ENCODE measurements around the gene CETP. TPM values are rescaled to one million over a fixed set of nuclear protein-coding genes. Genes with fewer than 3 reads are reported as not detected.

Gene CETP
- total and polyA plus RNA-seq, 9 of the 15 experiments (the other 6 are each of a cell fraction or from before 2014, with no cell fraction given): 0.07 to 0.11 TPM; not detected in 7

DNA sequence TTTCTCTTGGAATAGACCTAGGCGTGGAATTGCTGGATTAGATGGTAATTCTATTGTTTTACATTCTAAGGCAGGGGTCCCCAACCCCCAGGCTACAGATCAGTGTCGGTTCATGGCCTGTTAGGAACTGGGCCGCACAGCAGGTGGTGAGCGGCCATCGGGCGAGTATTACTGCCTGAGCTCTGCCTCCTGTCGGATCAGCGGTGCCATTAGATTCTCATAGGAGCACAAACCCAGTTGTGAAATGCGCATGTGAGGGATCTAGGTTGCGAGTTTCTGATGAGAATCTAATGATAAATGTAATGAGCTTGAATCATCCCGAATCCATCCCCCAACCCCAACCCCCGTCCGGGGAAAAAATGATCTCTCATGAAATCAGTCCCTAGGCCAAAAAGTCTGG lies 50.6 kb downstream of the CETP start (continued):
- TF ChIP-seq, protein P1, sequence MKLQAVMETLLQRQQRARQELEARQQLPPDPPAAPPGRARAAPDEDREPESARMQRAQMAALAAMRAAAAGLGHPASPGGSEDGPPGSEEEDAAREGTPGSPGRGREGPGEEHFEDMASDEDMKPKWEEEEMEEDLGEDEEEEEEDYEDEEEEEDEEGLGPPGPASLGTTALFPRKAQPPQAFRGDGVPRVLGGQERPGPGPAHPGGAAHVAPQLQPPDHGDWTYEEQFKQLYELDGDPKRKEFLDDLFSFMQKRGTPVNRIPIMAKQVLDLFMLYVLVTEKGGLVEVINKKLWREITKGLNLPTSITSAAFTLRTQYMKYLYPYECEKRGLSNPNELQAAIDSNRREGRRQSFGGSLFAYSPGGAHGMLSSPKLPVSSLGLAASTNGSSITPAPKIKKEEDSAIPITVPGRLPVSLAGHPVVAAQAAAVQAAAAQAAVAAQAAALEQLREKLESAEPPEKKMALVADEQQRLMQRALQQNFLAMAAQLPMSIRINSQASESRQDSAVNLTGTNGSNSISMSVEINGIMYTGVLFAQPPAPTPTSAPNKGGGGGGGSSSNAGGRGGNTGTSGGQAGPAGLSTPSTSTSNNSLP (IDR thresholded peaks at IDR 0.05; ENCODE audit: borderline replicate concordance, low read depth, low read length): 0 out of 2 replicates have a peak, but pooled peaks have one; percentile 28
- TF ChIP-seq HDAC2 (IDR thresholded peaks at IDR 0.05) (no peak), NFIC (IDR thresholded peaks at IDR 0.05) (no peak), ZNF274 (IDR thresholded peaks at IDR 0.05; ENCODE audit: borderline replicate concordance, low read depth, low read length) (no peak), CCAR2 (IDR thresholded peaks at IDR 0.05; ENCODE audit: low read depth, low read length) (no peak), RAD21 (CRISPR knock-in tag; conservative IDR thresholded peaks at IDR 0.05 in 1 of 2, IDR thresholded peaks at IDR 0.05 in 1 of 2) (peak in 1 of 2 experiments; percentile 37; a peak in 2 of 4 replicates), JUND (IDR thresholded peaks at IDR 0.05; ENCODE audit: borderline replicate concordance, low read depth, low read length) (0 out of 2 replicates have a peak, but pooled peaks have one; percentile 8), JUND (tag; IDR thresholded peaks at IDR 0.05; ENCODE audit: borderline replicate concordance, low read depth, low read length) (no peak), CEBPB (tag; IDR thresholded peaks at IDR 0.05) (0 out of 2 replicates have a peak, but pooled peaks have one; percentile 12), ZNF224 (CRISPR knock-in tag; IDR thresholded peaks at IDR 0.05) (no peak), FIP1L1 (IDR thresholded peaks at IDR 0.05; ENCODE audit: low read depth, low read length, poor library complexity, severe bottlenecking) (no peak), SMC3 (conservative IDR thresholded peaks at IDR 0.05; ENCODE audit: insufficient read depth, low read depth, low read length) (0 out of 2 replicates have a peak, but pooled peaks have one; percentile 14), ZNF830 (CRISPR knock-in tag; IDR thresholded peaks at IDR 0.05) (no peak), KLF16 (IDR thresholded peaks at IDR 0.05) (no peak), HMGN3 (IDR thresholded peaks at IDR 0.05; ENCODE audit: borderline replicate concordance, extremely low read depth, insufficient read length, low read depth, low read length) (no peak), NFE2L1 (tag; IDR thresholded peaks at IDR 0.05; ENCODE audit: borderline replicate concordance, low read depth) (no peak), ZNF57 (CRISPR knock-in tag; IDR thresholded peaks at IDR 0.05) (no peak)
- TF ChIP-seq, protein P2, sequence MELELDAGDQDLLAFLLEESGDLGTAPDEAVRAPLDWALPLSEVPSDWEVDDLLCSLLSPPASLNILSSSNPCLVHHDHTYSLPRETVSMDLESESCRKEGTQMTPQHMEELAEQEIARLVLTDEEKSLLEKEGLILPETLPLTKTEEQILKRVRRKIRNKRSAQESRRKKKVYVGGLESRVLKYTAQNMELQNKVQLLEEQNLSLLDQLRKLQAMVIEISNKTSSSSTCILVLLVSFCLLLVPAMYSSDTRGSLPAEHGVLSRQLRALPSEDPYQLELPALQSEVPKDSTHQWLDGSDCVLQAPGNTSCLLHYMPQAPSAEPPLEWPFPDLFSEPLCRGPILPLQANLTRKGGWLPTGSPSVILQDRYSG (tag; conservative IDR thresholded peaks at IDR 0.05; ENCODE audit: low read depth): no peak
- TF ChIP-seq, protein P3, sequence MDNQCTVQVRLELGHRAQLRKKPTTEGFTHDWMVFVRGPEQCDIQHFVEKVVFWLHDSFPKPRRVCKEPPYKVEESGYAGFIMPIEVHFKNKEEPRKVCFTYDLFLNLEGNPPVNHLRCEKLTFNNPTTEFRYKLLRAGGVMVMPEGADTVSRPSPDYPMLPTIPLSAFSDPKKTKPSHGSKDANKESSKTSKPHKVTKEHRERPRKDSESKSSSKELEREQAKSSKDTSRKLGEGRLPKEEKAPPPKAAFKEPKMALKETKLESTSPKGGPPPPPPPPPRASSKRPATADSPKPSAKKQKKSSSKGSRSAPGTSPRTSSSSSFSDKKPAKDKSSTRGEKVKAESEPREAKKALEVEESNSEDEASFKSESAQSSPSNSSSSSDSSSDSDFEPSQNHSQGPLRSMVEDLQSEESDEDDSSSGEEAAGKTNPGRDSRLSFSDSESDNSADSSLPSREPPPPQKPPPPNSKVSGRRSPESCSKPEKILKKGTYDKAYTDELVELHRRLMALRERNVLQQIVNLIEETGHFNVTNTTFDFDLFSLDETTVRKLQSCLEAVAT (IDR thresholded peaks at IDR 0.05): no peak
- TF ChIP-seq, protein P4, sequence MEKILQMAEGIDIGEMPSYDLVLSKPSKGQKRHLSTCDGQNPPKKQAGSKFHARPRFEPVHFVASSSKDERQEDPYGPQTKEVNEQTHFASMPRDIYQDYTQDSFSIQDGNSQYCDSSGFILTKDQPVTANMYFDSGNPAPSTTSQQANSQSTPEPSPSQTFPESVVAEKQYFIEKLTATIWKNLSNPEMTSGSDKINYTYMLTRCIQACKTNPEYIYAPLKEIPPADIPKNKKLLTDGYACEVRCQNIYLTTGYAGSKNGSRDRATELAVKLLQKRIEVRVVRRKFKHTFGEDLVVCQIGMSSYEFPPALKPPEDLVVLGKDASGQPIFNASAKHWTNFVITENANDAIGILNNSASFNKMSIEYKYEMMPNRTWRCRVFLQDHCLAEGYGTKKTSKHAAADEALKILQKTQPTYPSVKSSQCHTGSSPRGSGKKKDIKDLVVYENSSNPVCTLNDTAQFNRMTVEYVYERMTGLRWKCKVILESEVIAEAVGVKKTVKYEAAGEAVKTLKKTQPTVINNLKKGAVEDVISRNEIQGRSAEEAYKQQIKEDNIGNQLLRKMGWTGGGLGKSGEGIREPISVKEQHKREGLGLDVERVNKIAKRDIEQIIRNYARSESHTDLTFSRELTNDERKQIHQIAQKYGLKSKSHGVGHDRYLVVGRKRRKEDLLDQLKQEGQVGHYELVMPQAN (IDR thresholded peaks at IDR 0.05; ENCODE audit: borderline replicate concordance): no peak

Data from K562 (cell line).